ENCODE results near the gene PRR7. TPM values are rescaled to one million over a fixed set of nuclear protein-coding genes. Genes with fewer than 3 reads are reported as not detected.

Gene PRR7
- total and polyA plus RNA-seq, 2 of the 4 experiments (the other 2 are of a cell fraction): 1.1 to 10.1 TPM

DNA sequence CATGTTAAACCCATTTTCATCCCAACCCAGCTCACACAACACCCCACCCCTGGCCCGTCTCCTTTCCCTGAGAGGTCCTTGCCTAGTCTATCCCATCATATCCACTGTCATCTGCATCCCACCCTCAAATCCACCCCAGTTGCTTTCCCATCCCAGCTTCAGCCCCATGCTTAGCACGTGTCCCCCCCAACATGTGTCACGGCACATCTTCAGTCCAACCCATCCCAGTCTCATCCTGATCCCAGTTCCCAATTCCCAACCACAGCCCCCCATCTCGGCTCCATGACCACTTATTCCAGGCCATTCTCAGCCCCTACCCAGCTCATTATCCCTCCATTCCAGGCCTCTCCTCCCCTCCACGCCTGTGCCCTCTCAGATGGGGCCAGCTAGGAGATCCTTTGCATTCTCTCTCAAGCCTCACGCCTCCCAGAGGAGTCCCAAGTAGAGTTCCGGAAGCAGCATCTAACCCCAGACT is 27.4 kb downstream of the PRR7 start:
- Histone ChIP-seq H3K9me1 (ENCODE audit: insufficient read depth, low read length) (peaks cover 34% of the 10 kb centered on the region), H3K14ac (replicated peaks; ENCODE audit: low read depth, low read length) (peak overlapping the region; percentile 79; the same call in 1 of the 2 replicates), H3K56ac (ENCODE audit: extremely low read depth, insufficient read depth, low read length) (no peak overlapping the region), H2AK9ac (replicated peaks; ENCODE audit: low read depth, low read length, poor library complexity) (peak overlapping the region; percentile 89), H3K79me1 (ENCODE audit: low read depth in 1 of 2, low read length in 2 of 2) (peaks cover 11 to 36% of the 10 kb centered on the region in 2 experiments; a peak in 3 of 4 replicates), H3K18ac (ENCODE audit: low read depth, low read length) (no peak overlapping the region), H3K36me3 (ENCODE audit: control insufficient read depth, insufficient read depth, low read length) (peaks cover 17% of the 10 kb centered on the region), H3K23ac (ENCODE audit: low read depth, low read length) (no peak overlapping the region), H3K4me3 (ENCODE audit: insufficient read depth, low read depth, low read length) (no peak overlapping the region), H3K9me3 (ENCODE audit: control insufficient read depth, insufficient read depth, low read length) (no peaks in the 10 kb centered on the region), H3K4me1 (ENCODE audit: control insufficient read depth, insufficient read depth, low read length) (peaks cover 41% of the 10 kb centered on the region), H2BK120ac (ENCODE audit: low read depth, low read length) (0 out of 2 replicates have a peak overlapping the region, but pooled peaks have one; percentile 5), H3K9ac (ENCODE audit: low read depth, low read length) (no peak overlapping the region), H2AFZ (replicated peaks; ENCODE audit: low read length, poor library complexity) (peak overlapping the region; percentile 76), H2BK5ac (ENCODE audit: low read depth, low read length, poor library complexity, severe bottlenecking) (no peak overlapping the region), H3K27me3 (ENCODE audit: control insufficient read depth, insufficient read depth, low read length) (no peaks in the 10 kb centered on the region), H4K5ac (ENCODE audit: low read depth, low read length) (peak overlapping the region; percentile 77), H4K20me1 (ENCODE audit: insufficient read depth, low read length) (peaks cover 53% of the 10 kb centered on the region), H3K27ac (ENCODE audit: insufficient read depth, low read length) (peak overlapping the region; percentile 40), H4K91ac (ENCODE audit: insufficient read depth, low read depth, low read length) (peak overlapping the region; percentile 60; the same call in 1 of the 2 replicates), H2AK5ac (ENCODE audit: low read depth, low read length) (peak overlapping the region; percentile 89), H3K4ac (ENCODE audit: low read depth, low read length) (peak overlapping the region; percentile 67), H2BK20ac (ENCODE audit: low read depth, low read length) (peak overlapping the region; percentile 9; the same call in 1 of the 2 replicates), H4K8ac (ENCODE audit: low read depth in 2 of 2, low read length in 2 of 2) (peak overlapping the region; percentile 35 to 64; a peak in 3 of 4 replicates), H2BK15ac (ENCODE audit: low read depth, low read length) (peak overlapping the region; percentile 25; the same call in 1 of the 3 replicates), H3K4me2 (ENCODE audit: low read depth, low read length) (peak overlapping the region; percentile 34; the same call in 1 of the 2 replicates)
- dilution Hi-C loops (cut with HindIII; ENCODE audit: low sequenced_read_pairs, unreplicated experiment) (no loop called here), intact Hi-C loops (cut with micrococcal nuclease) (no loop called here), in situ Hi-C loops (cut with MboI; ENCODE audit: low sequenced_read_pairs) (no loop called here)
- no peak for ATAC-seq (ENCODE audit: low read depth)
- DNase-seq: no peak
- TF ChIP-seq BHLHE40 (IDR thresholded peaks at IDR 0.05; ENCODE audit: low read depth, low read length): peak; percentile 38; the same call in 1 of the 2 replicates
- no peak for TF ChIP-seq CHD1 (IDR thresholded peaks at IDR 0.05; ENCODE audit: low read depth, low read length)
- 41% methylated on average over 4 of the region's 7 CpGs; no CpG with 5 or more reads in 1 of the 2 experiments for WGBS, 2 experiments (ENCODE audit: extremely low coverage in 2 of 2, insufficient read length in 1 of 2)
- ChIA-PET POLR2A (ENCODE audit: unreplicated experiment) (no interaction called here), CTCF (no interaction called here)
- BruUV-seq (replicated peaks): no TSS peak

Data from IMR-90 (cell line).